ENCODE data around the gene TGFBR3.
A peak's percentile ranks its signal among the peaks of the same experiment; 100 is the strongest.

Gene TGFBR3

DNA sequence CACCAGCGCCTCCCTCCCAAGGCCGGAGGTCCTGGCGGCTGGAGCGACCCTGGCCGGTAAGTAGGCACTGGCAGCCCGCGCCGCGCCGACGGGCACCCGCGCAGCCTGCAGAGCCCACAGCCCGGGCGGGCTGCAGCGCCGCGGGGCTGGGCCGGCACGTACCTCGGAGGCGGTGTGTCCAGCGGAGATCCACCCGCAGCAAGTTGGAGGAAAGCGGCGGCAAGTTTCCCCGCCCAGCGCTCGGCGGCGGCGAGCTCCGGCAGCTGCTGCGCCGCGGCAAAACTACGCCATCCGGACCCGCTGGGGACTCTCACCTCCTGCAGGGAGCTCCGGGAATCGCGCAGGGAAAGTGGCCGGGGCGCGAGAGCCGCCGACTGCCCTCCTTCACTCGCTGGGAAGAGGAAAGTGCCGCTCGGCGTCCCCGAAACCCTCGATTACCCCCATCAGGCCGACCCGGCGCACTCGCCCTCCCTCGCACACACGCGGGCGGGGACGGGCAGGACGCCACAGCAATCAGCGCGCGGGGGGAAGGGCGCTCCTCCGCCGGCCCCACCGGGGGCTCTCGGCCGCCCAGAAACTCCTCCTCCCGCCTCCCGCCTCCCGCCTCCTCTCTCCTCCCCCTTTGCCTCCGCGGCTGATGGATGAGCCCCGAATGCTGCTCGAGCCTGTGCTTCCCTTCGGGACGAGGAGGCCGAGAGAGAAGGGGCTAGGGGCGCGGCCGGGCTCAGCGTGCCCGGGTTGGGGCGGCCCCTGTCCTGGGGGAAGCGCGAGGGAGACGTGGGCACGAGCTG, at the start of gene TGFBR3:
TGFBR3 (minus strand) TSS at position 436 of the 791 bp plus-strand sequence. CDS start 24,620 bp downstream, outside the sequence.
- Mint-ChIP-seq H3K4me3 (peak within 1 kb of the TSS; percentile 98), H3K36me3 (no peaks in the 10 kb centered on the region), H3K27me3 (no peaks in the 10 kb centered on the region), H3K4me1 (ENCODE audit: low read depth) (peaks cover 42% of the 10 kb centered on the region), H3K9me3 (ENCODE audit: low read depth) (no peaks in the 10 kb centered on the region), H3K27ac (peak within 1 kb of the TSS; percentile 90)

- Mint-ChIP-seq H3K36me3 (no peaks in the 10 kb centered on the region), H3K4me1 (ENCODE audit: low read depth) (no peaks in the 10 kb centered on the region), H3K4me3 (no peak overlapping the region), H3K9me3 (ENCODE audit: low read depth) (no peaks in the 10 kb centered on the region), H3K27ac (no peak overlapping the region), H3K27me3 (no peaks in the 10 kb centered on the region)
Measured at GRCh38 chr1:91929250-91929649, 43.3 kb upstream of the TGFBR3 start.

DNA sequence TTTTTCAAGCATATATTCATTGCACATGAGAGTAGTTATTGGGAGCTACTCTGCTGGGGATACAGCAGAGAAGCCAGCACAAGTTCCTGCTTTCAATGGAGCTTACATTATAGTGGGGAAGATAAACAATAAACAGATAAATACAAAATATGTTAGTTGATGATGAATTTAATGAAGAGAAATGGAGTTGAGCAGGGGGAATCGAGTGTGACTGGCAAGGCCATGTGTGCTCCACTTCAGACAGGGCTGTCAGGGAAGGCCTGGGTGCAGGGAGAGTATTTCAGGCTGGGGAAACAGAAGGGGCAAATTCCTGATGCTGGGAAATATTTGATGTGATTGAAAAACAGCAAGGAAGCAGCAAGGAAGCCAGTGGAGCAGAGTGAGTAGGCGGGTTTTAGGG, 42.1 kb upstream of the TGFBR3 start:
- Mint-ChIP-seq H3K27me3 (no peaks in the 10 kb centered on the region), H3K4me3 (no peak overlapping the region), H3K9me3 (ENCODE audit: low read depth) (no peaks in the 10 kb centered on the region), H3K4me1 (ENCODE audit: low read depth) (no peaks in the 10 kb centered on the region), H3K27ac (no peak overlapping the region), H3K36me3 (no peaks in the 10 kb centered on the region)

DNA sequence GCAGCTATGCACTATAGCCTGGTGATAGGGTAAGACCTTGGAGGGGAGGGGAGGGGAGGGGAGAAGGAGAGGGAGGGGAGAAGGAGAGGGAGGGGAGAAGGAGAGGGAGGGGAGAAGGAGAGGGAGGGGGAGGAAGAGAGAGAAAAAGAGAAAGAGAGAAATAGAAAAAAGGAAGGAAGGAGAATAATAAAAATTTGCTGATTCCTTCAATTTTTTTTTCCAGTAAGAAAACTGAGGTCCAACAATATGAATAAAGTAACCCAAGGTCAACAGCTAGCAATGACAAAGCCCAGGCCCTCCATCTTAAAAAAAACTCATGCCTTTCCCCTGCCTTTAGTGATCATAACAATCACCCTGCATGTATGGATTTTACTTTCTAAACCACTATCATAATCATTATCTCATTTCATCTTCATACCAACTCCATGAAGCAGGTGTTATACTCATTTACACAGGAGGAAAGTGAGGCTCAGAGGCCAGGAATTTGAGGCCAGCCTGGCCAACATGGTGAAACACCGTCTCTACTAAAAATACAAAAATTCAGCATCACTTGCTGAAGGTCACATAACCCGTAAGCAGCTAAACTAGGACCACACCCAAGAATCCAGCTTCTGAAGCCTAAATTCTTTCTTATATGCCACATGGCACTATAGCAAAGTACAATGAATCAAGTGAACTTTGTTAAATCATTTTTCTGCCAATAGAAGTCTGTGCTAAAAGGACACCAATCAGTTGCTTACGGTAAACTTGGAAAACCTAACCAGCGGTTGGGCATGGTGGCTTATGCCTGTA, 39.9 kb upstream of the TGFBR3 start:
- Mint-ChIP-seq H3K27me3 (peaks cover 3% of the 10 kb centered on the region), H3K4me1 (ENCODE audit: low read depth) (no peaks in the 10 kb centered on the region), H3K9me3 (ENCODE audit: low read depth) (no peaks in the 10 kb centered on the region), H3K27ac (no peak overlapping the region), H3K36me3 (no peaks in the 10 kb centered on the region), H3K4me3 (no peak overlapping the region)

- peaks cover 3% of the 10 kb centered on the region for H3K27me3 Mint-ChIP-seq
- no peaks in the 10 kb centered on the region for H3K36me3 Mint-ChIP-seq
- H3K4me1 Mint-ChIP-seq (ENCODE audit: low read depth): no peaks in the 10 kb centered on the region
- H3K4me3 Mint-ChIP-seq: no peak overlapping the region
- H3K9me3 Mint-ChIP-seq (ENCODE audit: low read depth): no peaks in the 10 kb centered on the region
- H3K27ac Mint-ChIP-seq: no peak overlapping the region
Measured at GRCh38 chr1:91924146-91924545, 38.2 kb upstream of the TGFBR3 start.

- Mint-ChIP-seq H3K27ac (no peak overlapping the region), H3K27me3 (peaks cover 3% of the 10 kb centered on the region), H3K4me1 (ENCODE audit: low read depth) (no peaks in the 10 kb centered on the region), H3K36me3 (no peaks in the 10 kb centered on the region), H3K4me3 (no peak overlapping the region), H3K9me3 (ENCODE audit: low read depth) (no peaks in the 10 kb centered on the region)
Measured at GRCh38 chr1:91919962-91920361, 34.0 kb upstream of the TGFBR3 start.

DNA sequence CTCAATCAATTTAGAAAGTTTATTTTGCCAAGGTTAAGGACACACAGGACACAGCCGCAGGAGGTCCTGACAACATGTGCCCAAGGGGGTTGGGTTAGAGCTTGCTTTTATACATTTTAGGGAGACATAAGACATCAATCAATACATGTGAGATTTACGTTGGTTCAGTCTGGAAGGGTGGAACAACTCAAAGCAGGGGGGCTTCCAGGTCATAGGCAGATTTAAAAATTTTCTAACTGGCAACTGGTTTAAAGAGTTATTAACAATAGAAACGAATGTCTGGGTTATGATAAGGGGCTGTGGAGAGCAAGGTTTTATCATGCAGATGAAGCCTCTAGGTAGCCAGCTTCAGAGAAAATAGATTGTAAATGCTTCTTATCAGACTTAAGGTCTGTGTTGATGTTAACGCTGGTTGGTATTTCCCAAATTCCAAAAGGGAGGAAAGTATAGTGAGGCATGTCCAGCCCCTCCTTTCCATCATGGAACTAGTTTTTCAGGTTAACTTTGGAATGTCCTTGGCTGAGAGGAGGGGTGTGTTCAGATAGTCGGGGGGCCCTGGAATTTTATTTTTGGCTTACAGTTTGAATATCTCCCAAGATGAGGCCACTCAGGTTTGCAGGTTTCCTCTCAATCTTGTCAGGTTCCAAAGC, 31.0 kb upstream of the TGFBR3 start:
- Mint-ChIP-seq H3K36me3 (no peaks in the 10 kb centered on the region), H3K4me1 (ENCODE audit: low read depth) (no peaks in the 10 kb centered on the region), H3K27me3 (peaks cover 1% of the 10 kb centered on the region), H3K27ac (no peak overlapping the region), H3K4me3 (no peak overlapping the region), H3K9me3 (ENCODE audit: low read depth) (no peaks in the 10 kb centered on the region)

- H3K27me3 Mint-ChIP-seq: no peaks in the 10 kb centered on the region
- no peak overlapping the region for H3K27ac Mint-ChIP-seq
- H3K36me3 Mint-ChIP-seq: no peaks in the 10 kb centered on the region
- H3K9me3 Mint-ChIP-seq (ENCODE audit: low read depth): no peaks in the 10 kb centered on the region
- no peaks in the 10 kb centered on the region for H3K4me1 Mint-ChIP-seq (ENCODE audit: low read depth)
- H3K4me3 Mint-ChIP-seq: no peak overlapping the region
Measured at GRCh38 chr1:91916046-91916445, 30.1 kb upstream of the TGFBR3 start.

DNA sequence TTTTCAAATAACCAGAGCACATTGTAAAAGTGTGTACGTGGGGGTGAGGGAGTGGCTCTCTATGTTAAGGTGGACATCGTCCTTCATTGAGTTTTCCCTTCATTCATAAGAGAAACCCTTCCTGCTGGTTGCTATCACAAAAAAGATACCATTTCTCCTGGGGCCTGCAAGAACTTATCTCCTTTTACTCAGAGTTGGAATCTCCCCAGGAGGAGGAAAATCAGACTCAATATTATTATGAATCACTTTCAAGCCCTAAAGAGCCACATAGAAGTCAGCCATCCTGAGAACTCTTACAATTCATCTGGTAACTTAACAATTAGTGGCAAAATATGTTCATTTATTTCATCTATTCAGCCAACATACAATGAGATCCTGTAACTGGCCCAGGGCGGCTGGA, 27.1 kb upstream of the TGFBR3 start:
- no peaks in the 10 kb centered on the region for H3K9me3 Mint-ChIP-seq (ENCODE audit: low read depth)
- H3K4me1 Mint-ChIP-seq (ENCODE audit: low read depth): no peaks in the 10 kb centered on the region
- no peaks in the 10 kb centered on the region for H3K36me3 Mint-ChIP-seq
- H3K4me3 Mint-ChIP-seq: no peak overlapping the region
- no peak overlapping the region for H3K27ac Mint-ChIP-seq
- H3K27me3 Mint-ChIP-seq: no peaks in the 10 kb centered on the region

DNA sequence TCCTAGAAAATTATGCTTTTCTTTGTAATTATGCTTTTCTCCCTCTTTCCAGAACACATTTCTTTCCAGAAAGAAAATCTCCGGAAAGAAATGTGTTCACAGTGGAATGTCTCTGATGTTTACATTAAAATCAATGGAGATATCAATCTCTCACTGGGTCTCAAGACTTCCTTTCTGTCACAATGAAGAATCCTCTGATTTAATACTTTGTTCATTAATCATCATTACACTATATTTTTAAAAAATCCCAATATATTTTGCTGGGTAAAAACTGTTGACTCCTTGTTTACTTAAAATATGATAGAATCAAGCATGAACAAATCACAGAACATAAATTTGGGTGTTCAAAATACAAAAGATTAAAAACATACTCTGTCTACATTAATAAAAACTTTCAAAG, 26.3 kb upstream of the TGFBR3 start:
- Mint-ChIP-seq H3K4me1 (ENCODE audit: low read depth) (no peaks in the 10 kb centered on the region), H3K9me3 (ENCODE audit: low read depth) (no peaks in the 10 kb centered on the region), H3K36me3 (no peaks in the 10 kb centered on the region), H3K27ac (no peak overlapping the region), H3K4me3 (no peak overlapping the region), H3K27me3 (no peaks in the 10 kb centered on the region)

DNA sequence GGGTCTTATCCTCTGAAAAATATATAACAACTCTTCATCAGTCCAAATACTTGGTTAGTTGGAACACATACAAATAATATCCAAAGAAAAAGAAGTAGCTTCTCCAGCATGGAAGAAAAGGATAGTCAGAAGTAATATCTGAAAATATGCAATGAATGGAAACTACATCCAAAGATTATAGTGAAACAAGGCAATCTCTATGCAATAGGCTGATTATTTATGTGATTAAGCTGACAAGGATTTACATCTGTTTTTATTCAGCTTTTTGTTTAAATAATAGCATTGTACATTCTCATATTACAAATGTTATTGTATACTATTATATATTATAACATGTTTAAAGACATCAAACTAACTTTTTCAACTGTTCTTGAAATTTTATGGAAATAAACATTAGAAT, 15.3 kb upstream of the TGFBR3 start:
- H3K4me1 Mint-ChIP-seq (ENCODE audit: low read depth): peaks cover 4% of the 10 kb centered on the region
- H3K4me3 Mint-ChIP-seq: no peak overlapping the region
- no peak overlapping the region for H3K27ac Mint-ChIP-seq
- no peaks in the 10 kb centered on the region for H3K36me3 Mint-ChIP-seq
- no peaks in the 10 kb centered on the region for H3K9me3 Mint-ChIP-seq (ENCODE audit: low read depth)
- peaks cover 1% of the 10 kb centered on the region for H3K27me3 Mint-ChIP-seq

- no peak overlapping the region for H3K4me3 Mint-ChIP-seq
- H3K9me3 Mint-ChIP-seq (ENCODE audit: low read depth): no peaks in the 10 kb centered on the region
- no peaks in the 10 kb centered on the region for H3K36me3 Mint-ChIP-seq
- H3K27ac Mint-ChIP-seq: no peak overlapping the region
- peaks cover 10% of the 10 kb centered on the region for H3K4me1 Mint-ChIP-seq (ENCODE audit: low read depth)
- peaks cover 1% of the 10 kb centered on the region for H3K27me3 Mint-ChIP-seq
Measured at GRCh38 chr1:91900562-91900961, 14.6 kb upstream of the TGFBR3 start.

GRCh38 chr1:91897016-91897415, 11.1 kb upstream of the TGFBR3 start:
- Mint-ChIP-seq H3K4me1 (ENCODE audit: low read depth) (peaks cover 19% of the 10 kb centered on the region), H3K4me3 (no peak overlapping the region), H3K27me3 (peaks cover 1% of the 10 kb centered on the region), H3K36me3 (no peaks in the 10 kb centered on the region), H3K27ac (no peak overlapping the region), H3K9me3 (ENCODE audit: low read depth) (no peaks in the 10 kb centered on the region)

- Mint-ChIP-seq H3K4me1 (ENCODE audit: low read depth) (peaks cover 27% of the 10 kb centered on the region), H3K36me3 (no peaks in the 10 kb centered on the region), H3K9me3 (ENCODE audit: low read depth) (no peaks in the 10 kb centered on the region), H3K27me3 (peaks cover 1% of the 10 kb centered on the region), H3K4me3 (no peak overlapping the region), H3K27ac (no peak overlapping the region)
Measured at GRCh38 chr1:91895832-91896556, 10.0 kb upstream of the TGFBR3 start.

Data from activated naive CD8-positive, alpha-beta T cell (primary cell).